IPS-NIHi11 (cell line): ENCODE results near the gene CCDC3.
"Not testable (repeated sequence)": the region's sequence is repeated elsewhere in the genome, so short reads cannot be mapped to it uniquely, and the experiment has no call there.

ENCODE experiments used
- DNase-seq: peaks from one replicate; pipeline ENCODE4 v3.0.0; 2012; ENCODE audit warnings: mixed read lengths, low spot score

CCDC3 gene

DNA sequence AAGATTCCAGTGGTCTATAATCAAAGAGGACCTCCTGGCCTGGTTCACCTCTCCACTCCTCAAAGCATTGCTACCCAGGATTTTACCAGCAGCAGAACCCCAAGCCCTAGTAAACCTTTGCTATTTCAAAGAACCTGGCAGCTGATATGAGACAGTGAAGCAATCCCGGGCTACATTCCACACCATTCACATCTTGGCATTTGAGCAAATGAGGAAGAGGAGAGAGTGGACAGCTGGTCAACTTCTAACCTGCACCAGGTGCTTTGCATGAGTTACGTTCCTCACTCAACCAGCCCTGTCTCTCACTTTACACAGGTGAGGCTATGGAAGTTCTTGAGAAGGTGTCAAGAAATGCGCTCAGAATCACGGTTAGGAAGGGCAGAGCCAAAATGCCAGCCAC lies 1.1 kb downstream of the CCDC3 start:
- no peak for DNase-seq

GRCh38 chr10:12999849-13000248 lies 1.7 kb downstream of the CCDC3 start:
- DNase-seq: no peak

- DNase-seq: no peak
Measured at GRCh38 chr10:12995425-12995861, 6.1 kb downstream of the CCDC3 start.

DNA sequence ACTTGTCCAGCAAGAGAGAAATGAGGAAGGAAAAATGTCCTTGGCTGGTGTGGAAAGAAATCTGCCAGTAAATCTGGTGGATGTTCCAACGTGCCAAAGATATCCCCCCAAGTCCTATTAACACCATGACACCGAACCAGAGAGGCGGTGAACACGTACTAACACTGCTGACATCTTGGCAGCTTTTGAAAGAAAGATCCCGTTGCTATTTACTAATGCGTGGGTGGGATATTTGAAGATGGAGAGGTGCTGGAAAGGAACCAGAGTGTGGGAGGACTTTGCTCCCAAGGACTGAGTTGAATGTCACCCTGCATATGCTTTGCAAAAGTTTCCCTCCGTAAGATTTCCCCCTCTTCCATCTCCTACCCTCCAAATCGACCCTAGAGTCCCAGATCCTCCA lies 7.9 kb downstream of the CCDC3 start:
- DNase-seq: no peak

- DNase-seq: no peak
Measured at GRCh38 chr10:12985347-12985746, 16.2 kb downstream of the CCDC3 start.

DNA sequence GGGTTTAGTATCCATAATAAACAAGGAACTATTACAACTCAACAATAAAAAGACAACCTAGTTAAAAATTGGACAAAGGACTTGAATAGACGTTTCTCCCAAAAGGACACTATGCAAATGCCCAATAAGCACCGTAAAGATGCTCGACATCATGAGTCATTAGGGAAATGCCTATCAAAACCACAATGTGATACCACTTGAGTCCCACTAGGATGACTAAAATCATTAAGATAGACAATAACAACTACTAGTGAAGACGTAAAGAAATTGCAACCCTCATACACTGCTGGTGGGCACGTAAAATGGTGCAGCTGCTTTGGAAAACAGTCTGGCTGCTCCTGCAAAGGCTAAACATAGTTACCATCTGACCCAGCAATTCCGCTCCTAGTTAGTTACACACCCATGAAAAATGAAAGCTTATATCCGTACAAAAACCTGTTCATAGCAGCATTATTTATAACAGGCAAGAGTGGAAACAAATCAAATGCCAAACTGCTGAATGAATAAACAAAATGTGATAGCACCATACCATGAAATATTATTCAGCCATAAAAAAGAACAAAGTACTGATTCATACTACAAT lies 17.3 kb downstream of the CCDC3 start:
- no peak for DNase-seq

- not testable (repeated sequence) for DNase-seq
Measured at GRCh38 chr10:12983568-12983967, 17.9 kb downstream of the CCDC3 start.

DNA sequence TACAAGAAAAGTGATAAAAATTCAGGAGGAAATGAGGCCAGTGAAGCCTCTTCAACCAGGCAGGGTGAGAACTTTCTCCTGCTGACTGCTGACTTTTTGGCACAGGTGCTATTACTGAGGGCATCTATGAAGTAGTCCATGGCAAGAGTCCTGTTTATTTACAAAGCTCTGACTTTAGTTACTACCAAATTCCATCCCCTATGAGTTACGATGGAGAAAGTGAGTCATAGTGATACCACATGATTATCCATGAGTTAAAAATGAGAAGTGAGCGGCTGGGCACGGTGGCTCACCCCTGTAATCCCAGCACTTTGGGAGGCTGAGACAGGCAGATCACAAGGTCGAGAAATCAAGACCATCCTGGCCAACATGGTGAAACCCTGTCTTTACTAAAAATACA lies 19.9 kb downstream of the CCDC3 start:
- no peak for DNase-seq

GRCh38 chr10:12980713-12981306 lies 20.7 kb downstream of the CCDC3 start:
- DNase-seq: no peak

DNA sequence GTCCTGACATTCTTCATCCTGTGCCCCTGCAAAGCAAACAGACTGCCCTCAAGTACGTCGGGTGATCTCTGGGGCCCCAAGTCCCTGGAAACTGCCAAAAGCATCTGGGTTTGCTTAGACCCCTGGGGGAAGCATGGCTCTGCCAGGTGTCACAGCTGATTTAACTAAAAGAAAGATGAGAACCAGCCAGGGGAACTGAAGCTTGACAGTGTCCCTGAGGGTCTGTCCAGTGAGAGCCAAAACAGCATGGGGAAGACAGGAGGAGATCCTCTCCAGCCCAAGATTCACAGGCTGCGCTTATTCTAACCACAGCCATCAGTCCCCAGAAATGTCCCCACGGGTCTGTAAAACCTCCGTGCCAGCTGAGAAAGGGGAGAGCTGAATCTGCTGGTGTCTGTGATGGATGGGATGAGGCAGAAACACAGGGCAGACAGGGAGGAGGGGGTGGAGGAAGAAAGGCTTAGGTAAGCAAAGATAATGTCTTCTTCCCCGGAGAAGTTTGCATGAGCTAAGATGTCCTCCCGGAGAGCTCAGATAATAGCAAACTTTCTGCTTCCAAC lies 21.3 kb downstream of the CCDC3 start:
- no peak for DNase-seq

- DNase-seq: no peak
Measured at GRCh38 chr10:12978891-12979290, 22.6 kb downstream of the CCDC3 start.

DNA sequence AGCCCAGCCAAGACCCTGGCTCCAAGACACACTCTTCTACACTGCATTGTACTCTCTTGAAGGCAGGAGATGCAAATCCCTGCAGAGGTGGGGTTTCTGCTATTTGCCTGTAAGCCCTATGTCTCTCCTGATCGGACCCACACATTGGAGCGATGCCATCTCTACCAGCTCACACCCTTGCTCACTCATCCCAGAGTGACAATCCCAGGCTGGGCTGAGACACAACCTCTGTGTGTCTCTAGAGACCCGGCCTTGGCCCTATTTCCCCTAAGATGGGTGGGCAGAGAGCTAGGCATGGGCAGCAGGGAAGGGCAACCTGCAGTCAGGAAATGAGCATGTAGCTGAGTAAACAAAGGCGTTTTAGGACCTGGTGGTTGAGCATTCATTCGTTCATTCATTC lies 25.6 kb downstream of the CCDC3 start:
- DNase-seq: no peak

GRCh38 chr10:12975266-12975665 lies 26.2 kb downstream of the CCDC3 start:
- peak; percentile 43 for DNase-seq

DNA sequence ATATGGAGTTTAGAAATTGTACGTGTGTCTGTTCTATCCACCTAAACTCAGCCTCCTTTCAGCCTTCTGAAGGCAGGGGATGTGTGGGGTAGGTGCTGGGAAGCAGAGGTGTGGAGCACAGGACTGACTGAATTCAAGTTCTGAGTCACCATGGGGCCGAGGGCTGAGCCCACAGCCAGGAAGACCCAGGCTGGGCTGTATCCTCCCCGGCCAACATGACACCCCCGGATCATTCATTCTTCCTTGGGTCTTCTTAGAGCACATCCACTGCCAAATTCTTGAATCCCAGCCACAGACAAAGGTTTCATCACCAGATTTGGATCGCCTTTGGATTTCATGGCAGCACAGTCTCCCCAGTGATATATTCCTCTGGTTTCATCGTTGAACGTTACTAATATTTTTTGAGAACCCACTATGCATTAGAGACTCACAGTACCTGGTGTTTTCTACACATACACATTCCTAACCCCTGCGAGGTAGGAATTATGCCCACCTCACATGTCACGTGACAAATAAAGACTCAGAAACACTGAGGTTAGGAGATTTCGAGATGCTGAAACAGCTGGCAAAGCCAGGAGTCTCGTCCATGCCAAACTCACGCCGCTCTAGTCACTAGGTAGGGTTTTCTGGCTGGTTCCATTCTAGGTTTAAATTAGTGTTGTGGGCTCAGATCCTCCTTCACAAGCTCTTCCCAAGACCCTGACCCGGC lies 26.9 kb downstream of the CCDC3 start:
- DNase-seq: no peak

- DNase-seq: no peak
Measured at GRCh38 chr10:12974078-12974477, 27.4 kb downstream of the CCDC3 start.

DNA sequence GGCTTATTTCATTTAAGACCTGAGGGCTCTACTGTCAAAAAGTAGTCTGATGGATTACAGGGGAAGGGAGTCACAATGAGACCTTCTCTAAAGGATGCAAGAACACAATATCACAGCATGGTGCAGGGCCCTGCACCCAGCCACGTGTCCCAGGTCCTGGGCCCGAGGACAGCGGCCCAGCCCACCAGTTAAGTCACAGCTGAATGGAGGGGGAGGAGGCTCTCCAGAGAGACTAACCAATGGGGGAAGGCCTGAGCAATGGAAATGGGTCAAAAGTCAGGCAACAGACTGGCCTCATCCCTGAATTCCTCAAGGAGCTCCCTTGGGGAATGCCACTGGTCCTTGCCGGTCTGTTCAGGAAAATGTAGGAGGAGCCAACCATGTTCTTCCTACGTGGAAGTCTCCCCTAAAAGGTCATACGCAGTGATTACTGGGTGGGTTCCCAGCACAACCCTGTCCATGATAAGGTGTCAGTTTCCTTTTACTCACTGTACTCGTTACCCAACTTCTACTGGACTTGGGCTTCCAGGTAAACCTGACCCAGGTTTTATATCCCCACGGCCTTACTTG lies 28.3 kb downstream of the CCDC3 start:
- peak; percentile 46 for DNase-seq

DNA sequence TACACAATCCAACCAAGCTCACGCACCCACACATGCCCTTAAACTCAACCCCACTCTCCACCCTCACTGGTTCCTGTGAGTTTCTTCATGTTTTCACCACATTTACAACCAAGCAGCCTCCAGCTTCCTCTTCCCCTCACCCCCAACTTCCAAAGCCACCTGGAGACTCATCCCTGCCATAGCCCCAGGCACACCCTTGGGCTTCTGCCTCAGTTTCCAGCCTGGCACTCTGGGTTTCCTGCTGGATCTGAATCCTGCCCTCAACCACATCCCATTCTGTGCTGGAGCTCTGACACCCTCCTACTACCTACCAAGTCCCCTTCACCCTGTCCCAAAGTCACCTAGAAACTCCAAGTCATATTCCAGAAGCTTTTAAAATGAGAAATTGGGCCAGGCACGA lies 29.4 kb downstream of the CCDC3 start:
- no peak for DNase-seq

DNA sequence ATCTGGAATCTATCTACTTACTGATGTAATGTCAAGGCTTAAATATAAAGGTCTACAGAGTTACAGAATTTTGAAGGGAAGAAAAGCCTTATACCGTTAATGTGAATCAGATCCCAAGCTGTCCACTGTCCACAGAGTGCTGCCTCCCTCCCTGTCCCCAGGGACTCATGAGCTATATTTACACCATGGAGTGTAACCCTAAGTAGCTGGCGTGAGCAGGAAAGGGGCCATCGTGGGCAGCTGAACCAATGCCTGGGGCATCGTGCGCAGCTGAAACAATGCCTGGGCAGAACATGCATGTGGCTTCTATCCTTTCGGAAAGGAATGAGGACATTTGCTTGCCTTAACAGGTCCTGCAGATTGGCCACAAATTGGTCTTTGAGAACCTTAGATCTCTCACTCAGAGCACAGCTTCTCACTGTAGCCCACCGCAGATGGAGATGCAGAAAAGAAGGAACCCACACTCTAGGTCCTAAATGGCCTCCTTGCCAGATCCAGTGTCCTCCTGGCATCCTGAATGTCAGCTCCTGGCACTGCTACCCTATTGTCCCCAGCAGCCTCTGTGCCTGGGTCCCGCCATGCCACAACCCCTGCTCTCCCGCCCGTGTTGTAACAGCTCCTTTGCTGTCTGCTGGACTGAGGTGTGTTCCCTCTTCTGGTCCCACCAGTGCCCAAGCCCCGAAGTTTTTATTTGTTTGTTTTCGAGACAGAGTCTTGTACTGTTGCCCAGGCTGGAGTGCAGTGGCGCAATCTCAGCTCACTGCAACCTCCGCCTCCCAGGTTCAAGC lies 30.3 kb downstream of the CCDC3 start:
- no peak for DNase-seq

DNA sequence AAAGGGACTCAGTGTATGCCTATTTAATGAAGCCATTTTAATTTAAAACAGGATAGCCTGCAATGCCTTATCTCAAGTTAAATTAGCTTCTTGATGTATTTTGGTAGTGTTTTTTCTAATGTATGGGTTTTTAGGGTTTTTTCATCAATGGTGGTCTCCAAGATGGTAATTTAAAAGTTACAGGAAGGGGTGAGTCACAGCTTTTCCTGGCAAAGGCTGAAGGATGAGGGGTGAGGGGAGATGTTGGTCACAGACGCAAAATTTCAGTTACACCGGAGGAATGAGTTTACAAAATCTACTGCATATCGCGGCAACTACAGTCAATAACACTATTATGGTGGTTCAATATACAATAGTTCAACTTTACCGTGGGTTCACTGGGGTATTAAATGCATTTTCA lies 31.6 kb downstream of the CCDC3 start:
- DNase-seq: no peak

DNA sequence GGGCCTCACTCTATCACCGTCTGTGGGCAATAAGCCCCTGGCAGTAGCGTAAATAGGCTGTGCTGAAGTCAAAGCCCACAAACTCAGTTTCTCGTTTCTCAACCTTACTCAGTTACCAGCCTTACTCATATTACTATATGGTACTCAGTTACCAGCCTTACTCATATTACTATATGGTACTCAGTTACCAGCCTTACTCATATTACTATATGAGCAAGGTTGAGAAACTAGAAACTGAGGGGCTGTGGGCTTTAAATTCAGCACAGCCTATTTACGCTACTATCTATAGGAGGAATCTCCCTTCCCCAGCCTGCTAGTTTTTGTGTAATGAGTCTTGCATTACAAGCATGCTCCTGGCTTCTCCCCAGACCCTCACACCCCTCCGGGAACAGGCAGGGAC lies 35.4 kb downstream of the CCDC3 start:
- DNase-seq: no peak

DNA sequence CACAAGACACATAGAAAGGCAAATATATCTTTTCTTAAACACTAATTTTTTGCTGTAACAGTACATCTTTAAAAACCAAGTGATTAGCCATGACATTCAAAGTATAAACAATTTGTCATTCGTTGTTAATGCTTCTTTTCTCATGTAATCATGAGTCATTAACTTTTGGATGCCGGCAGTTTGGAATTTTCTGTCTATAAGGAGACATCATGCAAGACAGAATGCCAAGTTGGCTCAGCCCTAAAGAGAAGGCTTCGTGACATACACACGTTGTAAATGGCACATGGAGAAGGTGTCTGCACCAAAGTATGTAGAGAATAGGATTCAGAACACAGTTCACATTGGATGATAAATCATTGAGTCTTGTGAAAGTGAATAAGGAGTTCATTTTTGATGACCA lies 35.9 kb downstream of the CCDC3 start:
- no peak for DNase-seq

DNA sequence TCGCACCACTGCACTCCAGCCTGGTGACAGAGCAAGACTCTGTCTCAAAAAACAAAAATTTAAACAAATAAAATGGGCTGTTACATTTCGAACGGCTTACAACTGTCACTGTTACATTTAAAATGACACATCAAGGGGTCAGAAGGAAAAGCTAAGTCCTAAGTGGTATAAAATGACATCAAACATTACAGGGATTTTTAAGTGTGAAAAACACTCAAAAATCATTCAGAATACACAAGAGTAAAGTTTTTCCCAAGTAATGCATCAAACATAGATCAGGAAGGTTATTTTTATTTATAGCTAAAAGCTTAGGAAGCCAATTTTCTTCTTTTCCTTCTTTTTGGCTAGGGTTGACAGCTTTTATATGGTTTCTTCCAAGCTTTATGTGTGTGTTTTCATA lies 39.0 kb downstream of the CCDC3 start:
- DNase-seq: no peak
